ENCODE results near the gene NEDD9. TPM values are rescaled to one million over a fixed set of nuclear protein-coding genes. Genes with fewer than 3 reads are reported as not detected.

Gene NEDD9
- total and polyA plus RNA-seq, 10 of the 15 experiments (the other 5 are each of a cell fraction or from before 2014, with no cell fraction given): 4.9 to 92.6 (median 14.6) TPM

GRCh38 chr6:11264100-11264499 lies 31.6 kb upstream of the NEDD9 start:
- Histone ChIP-seq H3K4me1 (ENCODE audit: control insufficient read depth, insufficient read depth, low read length) (peaks cover 2% of the 10 kb centered on the region), H3K9me3 (replicated peaks; ENCODE audit: control insufficient read depth, insufficient read depth, low read length) (no peaks in the 10 kb centered on the region), H2AFZ (ENCODE audit: control insufficient read depth, low read depth, low read length) (no peak overlapping the region), H3K27me3 (replicated peaks in 1 of 2; ENCODE audit: control insufficient read depth in 2 of 2, insufficient read depth in 2 of 2, low read length in 1 of 2) (no peaks in the 10 kb centered on the region), H4K20me1 (ENCODE audit: control insufficient read depth, insufficient read depth) (no peaks in the 10 kb centered on the region), H3K79me2 (ENCODE audit: control insufficient read depth, insufficient read depth, low read length) (no peaks in the 10 kb centered on the region; the same call in 1 of the 2 replicates), H3K36me3 (ENCODE audit: control insufficient read depth in 2 of 2, insufficient read depth in 2 of 2, low read length in 1 of 2) (peaks cover 0 to 16% of the 10 kb centered on the region in 2 experiments; a peak in 2 of 4 replicates), H3K4me2 (ENCODE audit: control insufficient read depth, insufficient read depth) (no peak overlapping the region), H3K9ac (ENCODE audit: control insufficient read depth, insufficient read depth, low read length) (no peak overlapping the region), H3K27ac (ENCODE audit: control insufficient read depth, insufficient read depth) (no peak overlapping the region), H3K4me3 (no peak overlapping the region)
- SMC1A ChIA-PET (ENCODE audit: uncharacterized antibody, unreplicated experiment): interaction anchor here (1.8 to 6.6 kb wide), 5 partner anchors 10 to 232 kb away, joined by 4 to 100 read pairs (median 6); no protein-coding TSS in a partner anchor
- no TSS peak for BruUV-seq (replicated peaks)
- POLR2A ChIA-PET: interaction anchor here (1.2 to 3.2 kb wide), 2 partner anchors 13 to 33 kb away, joined by 3 to 16 read pairs; no protein-coding TSS in a partner anchor
- WGBS (ENCODE audit: insufficient coverage, insufficient replicate concordance, low lambda C conversion rate, missing lambda C conversion rate): 81% methylated on average over 6 of the region's 6 CpGs
- in situ Hi-C loops (cut with MboI) (no loop called here), intact Hi-C loops (cut with micrococcal nuclease; ENCODE audit: unreplicated experiment) (no loop called here)
- ATAC-seq: no peak
- CTCF ChIA-PET: interaction anchor here (1.0 to 1.3 kb wide), 2 partner anchors 13 to 197 kb away, joined by 3 read pairs; no protein-coding TSS in a partner anchor
- RAD21 ChIA-PET (ENCODE audit: unreplicated experiment): no interaction called here
- no peak for DNase-seq (ENCODE audit: low read depth, low spot score)
- FAIRE-seq: no peak
- TF ChIP-seq JUNB (IDR thresholded peaks at IDR 0.05): no peak
- TF ChIP-seq HDAC6 (IDR thresholded peaks at IDR 0.05; ENCODE audit: unreplicated experiment): no peak
- TF ChIP-seq NFYB (IDR thresholded peaks at IDR 0.05; ENCODE audit: insufficient read depth, low read depth, low read length): no peak
- TF ChIP-seq HCFC1 (IDR thresholded peaks at IDR 0.05; ENCODE audit: low read length): no peak
- TF ChIP-seq RB1 (IDR thresholded peaks at IDR 0.05; ENCODE audit: borderline replicate concordance): no peak
- no peak for TF ChIP-seq CUX1 (IDR thresholded peaks at IDR 0.05; ENCODE audit: insufficient replicate concordance, low read depth, low read length)
- TF ChIP-seq NFXL1 (IDR thresholded peaks at IDR 0.05; ENCODE audit: borderline replicate concordance): no peak
- TF ChIP-seq NFYA (IDR thresholded peaks at IDR 0.05; ENCODE audit: borderline replicate concordance, low read depth, low read length): no peak
- TF ChIP-seq ATF7 (IDR thresholded peaks at IDR 0.05; ENCODE audit: low read depth): no peak
- TF ChIP-seq HSF1 (IDR thresholded peaks at IDR 0.05; ENCODE audit: low read depth, low read length): no peak
- TF ChIP-seq TCF12 (IDR thresholded peaks at IDR 0.05; ENCODE audit: low read depth, low read length): no peak
- TF ChIP-seq HDAC2 (IDR thresholded peaks at IDR 0.05): no peak
- TF ChIP-seq FOXK2 (IDR thresholded peaks at IDR 0.05): no peak
- TF ChIP-seq YBX1 (IDR thresholded peaks at IDR 0.05): no peak
- no peak for TF ChIP-seq PKNOX1 (IDR thresholded peaks at IDR 0.05)

All from GM12878 (cell line).